Ovary (tissue), 3 donors: ENCODE data around the gene TCHP.

ENCODE experiments used
- CTCF ChIP-seq, 3 donors: fragments of 450-650 bp in 2 of 3; fragments of 200-600 bp in 1 of 3; IDR thresholded peaks; one replicate each; pipeline versions ENCODE4 v1.5.1 to v1.8.0; 2016 to 2022; ENCODE audit warnings: antibody characterized with exemption in 3 of 3, mild to moderate bottlenecking in 1 of 3
- EP300 ChIP-seq: sonication (generic); formaldehyde crosslinking; IDR thresholded peaks from one replicate; pipeline ENCODE4 v1.6.1; 2017; ENCODE audit warnings: antibody characterized with exemption
- POLR2A ChIP-seq: fragments of 450-650 bp; IDR thresholded peaks from one replicate; pipeline ENCODE4 v1.6.1; 2017; ENCODE audit warnings: antibody characterized with exemption, mild to moderate bottlenecking, moderate library complexity
- donor health status: DM: no; HTN: no; CAD: no.

GRCh38 chr12:109881752-109882151 lies 18.3 kb upstream of the TCHP start:
- TF ChIP-seq CTCF (IDR thresholded peaks at IDR 0.05) (no peak), POLR2A (no peak), EP300 (no peak)
